HEK293 (cell line): ENCODE results near the gene IPO8.

Experiments used
- SP3 ChIP-seq: fragments of 450-650 bp; formaldehyde crosslinking; IDR thresholded peaks from 2 replicates; pipeline ENCODE4 v1.5.1; 2016; ENCODE audit warnings: missing biosample characterization, missing genetic modification characterization
- YY2 ChIP-seq: fragments of 450-650 bp; formaldehyde crosslinking; IDR thresholded peaks from 2 replicates; pipeline ENCODE4 v1.5.1; 2016; ENCODE audit warnings: missing biosample characterization, missing genetic modification characterization
- TF ChIP-seq, protein P1 (sequence below): fragments of 450-650 bp; formaldehyde crosslinking; IDR thresholded peaks from 2 replicates; pipeline ENCODE4 v1.5.1; 2016; ENCODE audit warnings: missing biosample characterization, missing genetic modification characterization

DNA sequence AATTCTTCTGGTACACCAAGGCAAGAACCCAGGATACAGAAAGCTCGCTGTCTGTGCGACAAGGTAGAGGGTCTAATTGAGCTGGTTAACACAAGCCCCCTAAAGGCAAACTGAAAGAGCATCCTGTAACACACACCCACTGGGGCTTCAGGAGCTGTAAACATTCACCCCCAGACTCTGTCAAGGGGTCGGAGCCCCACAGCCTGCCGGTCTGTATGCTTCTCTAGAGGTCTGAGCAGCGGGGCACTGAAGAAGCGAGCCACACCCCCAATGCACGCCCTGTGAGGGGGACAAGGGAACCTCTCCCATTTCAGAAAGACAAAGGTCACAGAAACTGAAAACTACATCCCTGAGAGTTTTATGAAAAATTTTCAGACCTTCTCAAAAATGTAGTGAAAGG lies 1.3 kb upstream of the IPO8 start:
- TF ChIP-seq YY2 (tag by site-specific recombination): no peak
- TF ChIP-seq, protein P1, sequence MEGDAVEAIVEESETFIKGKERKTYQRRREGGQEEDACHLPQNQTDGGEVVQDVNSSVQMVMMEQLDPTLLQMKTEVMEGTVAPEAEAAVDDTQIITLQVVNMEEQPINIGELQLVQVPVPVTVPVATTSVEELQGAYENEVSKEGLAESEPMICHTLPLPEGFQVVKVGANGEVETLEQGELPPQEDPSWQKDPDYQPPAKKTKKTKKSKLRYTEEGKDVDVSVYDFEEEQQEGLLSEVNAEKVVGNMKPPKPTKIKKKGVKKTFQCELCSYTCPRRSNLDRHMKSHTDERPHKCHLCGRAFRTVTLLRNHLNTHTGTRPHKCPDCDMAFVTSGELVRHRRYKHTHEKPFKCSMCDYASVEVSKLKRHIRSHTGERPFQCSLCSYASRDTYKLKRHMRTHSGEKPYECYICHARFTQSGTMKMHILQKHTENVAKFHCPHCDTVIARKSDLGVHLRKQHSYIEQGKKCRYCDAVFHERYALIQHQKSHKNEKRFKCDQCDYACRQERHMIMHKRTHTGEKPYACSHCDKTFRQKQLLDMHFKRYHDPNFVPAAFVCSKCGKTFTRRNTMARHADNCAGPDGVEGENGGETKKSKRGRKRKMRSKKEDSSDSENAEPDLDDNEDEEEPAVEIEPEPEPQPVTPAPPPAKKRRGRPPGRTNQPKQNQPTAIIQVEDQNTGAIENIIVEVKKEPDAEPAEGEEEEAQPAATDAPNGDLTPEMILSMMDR (tag by site-specific recombination): no peak
- TF ChIP-seq SP3 (tag by site-specific recombination): no peak
